HepG2 (cell line): ENCODE results near the gene SLC12A5. TPM values are rescaled to one million over a fixed set of nuclear protein-coding genes. Genes with fewer than 3 reads are reported as not detected.

Experiments used
- AGO1 ChIP-seq: fragments of 200-400 bp; formaldehyde crosslinking; IDR thresholded peaks from 2 replicates; pipeline ENCODE4 v1.6.1; 2017; ENCODE audit warnings: mild to moderate bottlenecking, low read depth, low read length, moderate library complexity; ENCODE audit not compliant: poor library complexity, severe bottlenecking
- ATF7-NPFF ChIP-seq: sonication (generic); formaldehyde crosslinking; IDR thresholded peaks from 2 replicates; pipeline ENCODE4 v1.8.1; 2023; ENCODE audit warnings: mild to moderate bottlenecking, low read depth, missing genetic modification reagents, moderate library complexity
- CCAR2 ChIP-seq: fragments of 200-400 bp; formaldehyde crosslinking; optimal IDR thresholded peaks from 2 replicates; pipeline ENCODE3; 2018; ENCODE audit warnings: low read depth, mild to moderate bottlenecking, low read length, moderate library complexity
- ETS1 ChIP-seq: sonication (generic); formaldehyde crosslinking; IDR thresholded peaks from 2 replicates; pipeline ENCODE4 v1.4.0; 2020; ENCODE audit warnings: missing genetic modification reagents
- FOXC1 ChIP-seq: sonication (generic); formaldehyde crosslinking; IDR thresholded peaks from 2 replicates; pipeline ENCODE4 v1.8.0; 2022; ENCODE audit warnings: mild to moderate bottlenecking, missing genetic modification reagents, borderline replicate concordance
- FOXJ3 ChIP-seq: sonication (generic); formaldehyde crosslinking; IDR thresholded peaks from 2 replicates; pipeline ENCODE4 v1.4.0; 2020; ENCODE audit warnings: missing genetic modification reagents, mild to moderate bottlenecking, borderline replicate concordance
- HES4 ChIP-seq: sonication (generic); formaldehyde crosslinking; IDR thresholded peaks from 2 replicates; pipeline ENCODE4 v1.9.0; 2021; ENCODE audit warnings: mild to moderate bottlenecking, missing genetic modification reagents, borderline replicate concordance
- HMGA1 ChIP-seq: sonication (generic); formaldehyde crosslinking; conservative IDR thresholded peaks from 2 replicates; pipeline ENCODE4 v1.4.0; 2020; ENCODE audit warnings: missing genetic modification reagents
- MATR3 ChIP-seq: sonication (generic); formaldehyde crosslinking; IDR thresholded peaks from 2 replicates; pipeline ENCODE4 v1.4.0; 2020; ENCODE audit warnings: missing genetic modification reagents
- NRL ChIP-seq: sonication (generic); formaldehyde crosslinking; IDR thresholded peaks from 2 replicates; pipeline ENCODE4 v1.5.0; 2020; ENCODE audit warnings: missing genetic modification reagents, mild to moderate bottlenecking, moderate library complexity, borderline replicate concordance
- RARA ChIP-seq: IDR thresholded peaks from 2 replicates; pipeline ENCODE4 v1.6.1; 2016; ENCODE audit warnings: missing genetic modification reagents, missing compliant biosample characterization
- RBM22 ChIP-seq: fragments of 200-400 bp; formaldehyde crosslinking; optimal IDR thresholded peaks from 2 replicates; pipeline ENCODE3; 2017; ENCODE audit warnings: mild to moderate bottlenecking, low read length, moderate library complexity
- SOX13 ChIP-seq, 3 experiments: fragments of 450-650 bp in 1 of 3; sonication (generic) in 1 of 3; formaldehyde crosslinking in 1 of 3; IDR thresholded peaks in 2 of 3; conservative IDR thresholded peaks in 1 of 3; 2 replicates each; pipeline versions ENCODE4 v1.5.0 to v1.6.1; 2016 to 2020; ENCODE audit warnings: antibody characterized with exemption in 1 of 3, mild to moderate bottlenecking in 1 of 3, missing compliant biosample characterization in 1 of 3, missing genetic modification reagents in 1 of 3, moderate library complexity in 1 of 3
- TGIF2 ChIP-seq: IDR thresholded peaks from 2 replicates; pipeline ENCODE4 v1.6.1; 2016; ENCODE audit warnings: control low read depth, missing compliant biosample characterization
- TP53 ChIP-seq: sonication (generic); formaldehyde crosslinking; conservative IDR thresholded peaks from 2 replicates; pipeline ENCODE4 v1.4.0; 2020; ENCODE audit warnings: missing genetic modification reagents
- TSC22D2 ChIP-seq: sonication (generic); formaldehyde crosslinking; IDR thresholded peaks from 2 replicates; pipeline ENCODE4 v1.5.1; 2020; ENCODE audit warnings: missing genetic modification reagents, mild to moderate bottlenecking, borderline replicate concordance
- YY1 ChIP-seq: IDR thresholded peaks from 2 replicates; pipeline ENCODE4 v1.6.1; 2011; ENCODE audit warnings: low read length, low read depth, moderate library complexity, mild to moderate bottlenecking; ENCODE audit not compliant: insufficient read depth, insufficient replicate concordance
- ZFP1 ChIP-seq: IDR thresholded peaks from 2 replicates; pipeline ENCODE4 v1.6.1; 2016
- ZNF235 ChIP-seq: sonication (generic); formaldehyde crosslinking; IDR thresholded peaks from 2 replicates; pipeline ENCODE4 v1.8.1; 2023; ENCODE audit warnings: mild to moderate bottlenecking, missing genetic modification reagents, borderline replicate concordance
- ZNF329 ChIP-seq: sonication (generic); formaldehyde crosslinking; IDR thresholded peaks from 2 replicates; pipeline ENCODE4 v1.9.0; 2021; ENCODE audit warnings: low read depth, mild to moderate bottlenecking, missing genetic modification reagents
- ZNF350 ChIP-seq: sonication (generic); formaldehyde crosslinking; IDR thresholded peaks from 2 replicates; pipeline ENCODE4 v1.4.0; 2020; ENCODE audit warnings: mild to moderate bottlenecking, low read depth, missing genetic modification reagents, borderline replicate concordance
- ZNF567 ChIP-seq: sonication (generic); formaldehyde crosslinking; IDR thresholded peaks from 2 replicates; pipeline ENCODE4 v1.8.1; 2023; ENCODE audit warnings: mild to moderate bottlenecking, missing genetic modification reagents, borderline replicate concordance
- ZNF703 ChIP-seq: sonication (generic); formaldehyde crosslinking; IDR thresholded peaks from 2 replicates; pipeline ENCODE4 v1.5.1; 2020; ENCODE audit warnings: missing genetic modification reagents, mild to moderate bottlenecking, moderate library complexity, borderline replicate concordance
- ZNF772 ChIP-seq: sonication (generic); formaldehyde crosslinking; IDR thresholded peaks from 2 replicates; pipeline ENCODE4 v1.5.0; 2020; ENCODE audit warnings: mild to moderate bottlenecking, missing genetic modification reagents
- ZNF780A ChIP-seq: sonication (generic); formaldehyde crosslinking; IDR thresholded peaks from 2 replicates; pipeline ENCODE4 v1.8.0; 2022; ENCODE audit warnings: mild to moderate bottlenecking, missing genetic modification reagents, moderate library complexity
- ZSCAN12 ChIP-seq: sonication (generic); formaldehyde crosslinking; IDR thresholded peaks from 2 replicates; pipeline ENCODE4 v1.9.0; 2021; ENCODE audit warnings: mild to moderate bottlenecking, missing genetic modification reagents
- polyA plus RNA-seq, 8 experiments: library from polyadenylated mRNA; depleted of rRNA in 3 of 8; stranded (reverse) in 7 of 8; unstranded in 1 of 8; fragments of >200 nt; fragmentation: Illumina TruSeq in 4 of 8; extraction: Trizol in 4 of 8; gene quantifications; 2 replicates each; pipeline versions ENCODE4 v1.2.1 to v1.2.3, GENCODE V29; 2011 to 2016; ENCODE audit warnings: low read depth in 4 of 8, missing spikeins in 1 of 8, mixed read lengths in 1 of 8; ENCODE audit not compliant: insufficient read depth in 1 of 8
- total RNA-seq, 5 experiments: library from RNA; depleted of rRNA; stranded (reverse); fragments of >200 nt; fragmentation: Illumina TruSeq; extraction: Trizol; gene quantifications; 2 replicates each; pipeline ENCODE4 v1.2.3, GENCODE V29; 2016; ENCODE audit warnings: low read depth in 1 of 5
- TF ChIP-seq, protein P1 (sequence below): IDR thresholded peaks from 2 replicates; pipeline ENCODE4 v1.6.1; 2016; ENCODE audit warnings: missing compliant biosample characterization, missing genetic modification reagents, borderline replicate concordance

SLC12A5 gene
- total and polyA plus RNA-seq, 2 of the 13 experiments (the other 11 are each of a cell fraction or from before 2014, with no cell fraction given): 4.3 to 5.4 TPM

GRCh38 chr20:46089417-46090388 is 60.7 kb downstream of the SLC12A5 start, which contains the start of gene NCOA5 (continued):
- peak; percentile 72; the same call in 1 of the 2 replicates for TF ChIP-seq TP53 (CRISPR knock-in tag)
- TF ChIP-seq NRL (CRISPR knock-in tag): peak; percentile 91
- no peak for TF ChIP-seq ETS1
- TF ChIP-seq, protein P1, sequence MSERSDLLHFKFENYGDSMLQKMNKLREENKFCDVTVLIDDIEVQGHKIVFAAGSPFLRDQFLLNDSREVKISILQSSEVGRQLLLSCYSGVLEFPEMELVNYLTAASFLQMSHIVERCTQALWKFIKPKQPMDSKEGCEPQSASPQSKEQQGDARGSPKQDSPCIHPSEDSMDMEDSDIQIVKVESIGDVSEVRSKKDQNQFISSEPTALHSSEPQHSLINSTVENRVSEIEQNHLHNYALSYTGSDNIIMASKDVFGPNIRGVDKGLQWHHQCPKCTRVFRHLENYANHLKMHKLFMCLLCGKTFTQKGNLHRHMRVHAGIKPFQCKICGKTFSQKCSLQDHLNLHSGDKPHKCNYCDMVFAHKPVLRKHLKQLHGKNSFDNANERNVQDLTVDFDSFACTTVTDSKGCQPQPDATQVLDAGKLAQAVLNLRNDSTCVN (CRISPR knock-in tag): no peak; the same call in none of the 2 replicates
- TF ChIP-seq YY1: peak; percentile 99
- no peak for TF ChIP-seq HMGA1
- peak; percentile 86 for TF ChIP-seq HES4 (CRISPR knock-in tag)
- TF ChIP-seq RBM22: peak; percentile 99
- TF ChIP-seq ZNF350 (CRISPR knock-in tag): peak; percentile 86; the same call in 1 of the 2 replicates
- TF ChIP-seq ZNF235 (CRISPR knock-in tag): peak; percentile 99; the same call in 1 of the 2 replicates
- TF ChIP-seq ZSCAN12 (CRISPR knock-in tag): peak; percentile 85; the same call in 1 of the 2 replicates
- TF ChIP-seq FOXC1: peak; percentile 85
- no peak; the same call in 1 of the 2 replicates for TF ChIP-seq SOX13 (IDR thresholded peaks at IDR 0.05)
- peak in 1 of 2 experiments; percentile 67; a peak in 2 of 4 replicates for TF ChIP-seq SOX13 (CRISPR knock-in tag; conservative IDR thresholded peaks at IDR 0.05 in 1 of 2, IDR thresholded peaks at IDR 0.05 in 1 of 2)
- TF ChIP-seq CCAR2: no peak
- peak; percentile 87 for TF ChIP-seq AGO1
- peak; percentile 65; the same call in 1 of the 2 replicates for TF ChIP-seq ZFP1
- peak; percentile 75 for TF ChIP-seq TGIF2 (CRISPR knock-in tag)
- no peak for TF ChIP-seq ZNF780A (CRISPR knock-in tag)
- peak; percentile 100 for TF ChIP-seq ZNF567
- TF ChIP-seq FOXJ3 (CRISPR knock-in tag): peak; percentile 72; the same call in 1 of the 2 replicates
- peak; percentile 99 for TF ChIP-seq ATF7-NPFF (CRISPR knock-in tag)
- peak; percentile 79 for TF ChIP-seq ZNF772 (CRISPR knock-in tag)
- TF ChIP-seq TSC22D2: peak; percentile 96
- no peak; the same call in 1 of the 2 replicates for TF ChIP-seq MATR3 (CRISPR knock-in tag)
- TF ChIP-seq ZNF329: peak; percentile 65; the same call in 1 of the 2 replicates
- no peak; the same call in 1 of the 2 replicates for TF ChIP-seq ZNF703 (CRISPR knock-in tag)
- TF ChIP-seq RARA (CRISPR knock-in tag): peak; percentile 56
